Stimulated activated CD8-positive, alpha-beta memory T cell treated with anti-CD3 and anti-CD28 coated beads, Interleukin-7, amount 100 ng/mL, for 24 hours (primary cell): ENCODE measurements around the gene C21orf91.

Experiments
- DNase-seq: peaks from one replicate; pipeline ENCODE4 v3.0.0-alpha.2; 2020; ENCODE audit warnings: low read depth

Gene C21orf91

GRCh38 chr21:17819114-17819876 lies at the start of gene C21orf91:
C21orf91 (minus strand) TSS chr21:17819356; CDS start chr21:17818318, 1,038 bp downstream.
- peak; percentile 72 for DNase-seq

- no peak for DNase-seq
Observed at GRCh38 chr21:17866590-17866989, 47.4 kb upstream of the C21orf91 start.

GRCh38 chr21:17859661-17860060 lies 40.5 kb upstream of the C21orf91 start:
- DNase-seq: no peak

- no peak for DNase-seq
Observed at GRCh38 chr21:17858747-17859146, 39.6 kb upstream of the C21orf91 start.

GRCh38 chr21:17854745-17855144 lies 35.6 kb upstream of the C21orf91 start:
- DNase-seq: no peak

GRCh38 chr21:17853393-17854275 lies 34.5 kb upstream of the C21orf91 start:
- DNase-seq: no peak

- DNase-seq: no peak
Observed at GRCh38 chr21:17848228-17848627, 29.1 kb upstream of the C21orf91 start.

- no peak for DNase-seq
Observed at GRCh38 chr21:17841103-17841502, 21.9 kb upstream of the C21orf91 start.

GRCh38 chr21:17834639-17835354 lies 15.6 kb upstream of the C21orf91 start:
- DNase-seq: no peak

- DNase-seq: no peak
Observed at GRCh38 chr21:17829472-17829871, 10.3 kb upstream of the C21orf91 start.

GRCh38 chr21:17828223-17828622 lies 9.1 kb upstream of the C21orf91 start:
- DNase-seq: no peak

GRCh38 chr21:17823846-17824245 lies 4.7 kb upstream of the C21orf91 start:
- DNase-seq: no peak

- DNase-seq: no peak
Observed at GRCh38 chr21:17821121-17821520, 2.0 kb upstream of the C21orf91 start.

- DNase-seq: no peak
Observed at GRCh38 chr21:17819877-17820229, 697 bp upstream of the C21orf91 start.

- DNase-seq: peak; percentile 6
Observed at GRCh38 chr21:17818186-17819113, 706 bp downstream of the C21orf91 start.

GRCh38 chr21:17813353-17813752 lies 5.8 kb downstream of the C21orf91 start:
- DNase-seq: no peak

- no peak for DNase-seq
Observed at GRCh38 chr21:17805966-17806365, 13.2 kb downstream of the C21orf91 start.

GRCh38 chr21:17803536-17803935 lies 15.6 kb downstream of the C21orf91 start:
- DNase-seq: no peak

- DNase-seq: no peak
Observed at GRCh38 chr21:17802572-17802971, 16.6 kb downstream of the C21orf91 start.

GRCh38 chr21:17799414-17800164 lies 19.6 kb downstream of the C21orf91 start:
- DNase-seq: no peak

- no peak for DNase-seq
Observed at GRCh38 chr21:17798796-17799195, 20.4 kb downstream of the C21orf91 start.
